ENCODE measurements around the gene ISG20.
A peak's percentile ranks its signal among the peaks of the same experiment; 100 is the strongest.
"Not testable (repeated sequence)": the region's sequence is repeated elsewhere in the genome, so short reads cannot be mapped to it uniquely, and the experiment has no call there.

ISG20 gene

DNA sequence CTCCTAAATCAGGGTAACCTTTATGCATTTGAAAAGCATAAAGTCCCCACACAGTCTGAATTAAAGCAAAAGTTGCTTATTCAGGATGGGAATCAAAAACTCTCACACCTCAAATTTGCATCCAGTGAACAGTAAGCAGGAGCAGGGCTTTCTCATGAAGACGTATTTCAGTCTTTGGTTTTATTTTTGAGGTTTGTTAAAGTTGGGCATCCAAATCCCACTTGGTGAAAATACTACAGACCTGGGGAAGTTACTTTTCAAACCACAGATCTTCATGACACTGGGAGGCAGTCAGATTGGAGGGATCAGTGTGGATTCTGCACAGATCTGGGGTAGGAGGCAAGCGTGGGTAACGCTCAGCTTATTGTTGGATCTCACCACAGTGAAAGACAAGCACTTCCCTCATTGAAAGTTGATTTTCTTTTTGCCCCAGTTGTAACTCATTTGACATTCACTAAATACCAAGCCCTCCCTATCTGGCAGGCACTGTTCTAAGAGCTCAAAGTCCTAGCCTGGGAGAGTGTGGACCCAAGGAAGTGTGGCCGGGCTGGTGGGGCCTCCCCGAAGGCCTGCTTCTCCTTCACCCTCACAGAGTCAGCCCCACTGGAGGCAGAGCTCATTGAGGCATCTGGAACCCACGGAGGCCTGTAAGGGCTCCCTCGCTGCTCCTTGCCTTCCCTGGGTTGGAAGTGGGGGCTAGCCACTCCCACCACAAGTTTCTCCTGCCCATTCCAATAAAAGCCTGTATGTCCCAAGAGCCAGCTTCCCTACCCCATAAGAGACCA lies 783 bp upstream of the ISG20 start:
- Histone ChIP-seq H3K9me3 (ENCODE audit: control insufficient read depth, insufficient read depth, low read length) (no peaks in the 10 kb centered on the region), H3K4me1 (ENCODE audit: control insufficient read depth, insufficient read depth, low read length) (peaks cover 28% of the 10 kb centered on the region), H3K27me3 (ENCODE audit: control insufficient read depth, insufficient read depth, low read length) (no peaks in the 10 kb centered on the region), H3K36me3 (ENCODE audit: control insufficient read depth, insufficient read depth, low read length) (peaks cover 19% of the 10 kb centered on the region), H3K4me3 (ENCODE audit: low read depth, low read length) (peak overlapping the region; percentile 37; the same call in 1 of the 2 replicates), H3K27ac (ENCODE audit: low read depth, low read length) (peak overlapping the region; percentile 93), H3K9ac (ENCODE audit: low read depth, low read length) (0 out of 2 replicates have a peak overlapping the region, but pooled peaks have one; percentile 4)

DNA sequence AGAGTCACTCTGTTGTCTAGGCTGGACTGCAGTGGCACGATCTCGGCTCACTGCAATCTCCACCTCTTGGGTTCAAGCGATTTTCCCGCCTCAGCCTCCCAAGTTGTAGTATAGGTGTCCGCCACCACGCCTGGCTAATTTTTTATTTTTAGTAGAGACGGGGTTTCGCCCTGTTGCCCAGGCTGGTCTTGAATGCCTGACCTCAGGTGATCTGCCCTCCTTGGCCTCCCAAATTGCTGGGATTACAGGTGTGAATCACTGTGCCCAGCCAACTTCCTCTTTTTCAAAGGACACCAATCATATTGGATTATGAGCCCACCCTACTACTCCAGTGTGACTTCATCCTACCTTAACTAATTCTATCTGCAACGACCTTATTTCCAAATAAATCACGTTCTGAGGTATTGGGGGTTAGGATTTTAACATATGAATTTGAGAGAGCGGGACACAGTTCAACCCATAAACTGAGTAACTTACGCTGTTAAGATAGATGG lies 3.2 kb downstream of the ISG20 start:
- H3K36me3 ChIP-seq (ENCODE audit: control insufficient read depth, insufficient read depth, low read length) = no peaks in the 10 kb centered on the region
- H3K27me3 ChIP-seq (ENCODE audit: control insufficient read depth, insufficient read depth, low read length) = no peaks in the 10 kb centered on the region
- H3K9me3 ChIP-seq (ENCODE audit: control insufficient read depth, insufficient read depth, low read length) = no peaks in the 10 kb centered on the region
- H3K4me3 ChIP-seq (ENCODE audit: low read depth, low read length) = no peak overlapping the region
- H3K27ac ChIP-seq (ENCODE audit: low read depth, low read length) = no peak overlapping the region
- no peak overlapping the region for H3K9ac ChIP-seq (ENCODE audit: low read depth, low read length)
- peaks cover 20% of the 10 kb centered on the region for H3K4me1 ChIP-seq (ENCODE audit: control insufficient read depth, insufficient read depth, low read length)

DNA sequence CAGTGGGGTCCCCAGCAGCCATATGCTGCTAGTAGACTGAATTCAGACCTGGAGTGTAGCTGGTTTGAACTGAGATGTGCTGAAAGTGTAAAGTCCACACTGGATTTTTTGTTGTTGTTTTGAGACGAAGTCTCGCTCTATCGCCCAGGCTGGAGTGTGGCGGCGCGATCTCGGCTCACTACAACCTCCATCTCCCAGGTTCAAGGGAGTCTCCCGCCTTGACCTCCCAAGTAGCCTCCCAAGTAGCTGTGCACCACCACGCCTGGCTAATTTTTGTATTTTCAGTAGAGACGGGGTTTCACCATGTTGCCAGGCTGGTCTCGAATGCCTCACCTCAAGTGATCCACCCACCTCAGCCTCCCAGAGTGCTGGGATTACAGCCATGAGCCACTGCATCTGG lies 3.7 kb downstream of the ISG20 start:
- not testable (repeated sequence) for H3K4me3 ChIP-seq (ENCODE audit: low read depth, low read length); H3K9ac ChIP-seq (ENCODE audit: low read depth, low read length); H3K27ac ChIP-seq (ENCODE audit: low read depth, low read length); H3K9me3 ChIP-seq (ENCODE audit: control insufficient read depth, insufficient read depth, low read length); H3K36me3 ChIP-seq (ENCODE audit: control insufficient read depth, insufficient read depth, low read length); H3K27me3 ChIP-seq (ENCODE audit: control insufficient read depth, insufficient read depth, low read length)
- peaks cover 15% of the 10 kb centered on the region for H3K4me1 ChIP-seq (ENCODE audit: control insufficient read depth, insufficient read depth, low read length)

DNA sequence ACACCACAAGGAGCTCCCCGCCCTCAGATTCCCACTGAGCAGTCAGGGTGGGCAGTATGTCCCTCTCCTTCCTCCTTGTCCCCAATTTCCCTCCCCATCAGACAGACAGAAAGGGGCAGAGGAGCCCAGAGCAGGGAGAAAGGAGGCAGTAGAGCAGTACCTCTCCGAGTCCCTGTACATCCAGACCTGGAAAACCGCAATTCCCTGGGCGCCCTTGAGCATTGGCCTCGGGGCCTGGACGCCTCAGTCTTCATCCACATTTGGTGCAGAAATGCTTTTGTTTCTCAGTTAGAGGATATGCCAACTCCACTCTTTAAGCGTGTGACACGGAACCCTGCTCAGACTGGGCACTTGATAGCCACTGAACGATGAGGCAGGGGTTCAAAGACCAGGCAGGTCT lies 5.9 kb downstream of the ISG20 start:
- Histone ChIP-seq H3K36me3 (ENCODE audit: control insufficient read depth, insufficient read depth, low read length) (no peaks in the 10 kb centered on the region), H3K4me1 (ENCODE audit: control insufficient read depth, insufficient read depth, low read length) (no peaks in the 10 kb centered on the region), H3K27ac (ENCODE audit: low read depth, low read length) (no peak overlapping the region), H3K4me3 (ENCODE audit: low read depth, low read length) (no peak overlapping the region), H3K27me3 (ENCODE audit: control insufficient read depth, insufficient read depth, low read length) (no peaks in the 10 kb centered on the region), H3K9me3 (ENCODE audit: control insufficient read depth, insufficient read depth, low read length) (no peaks in the 10 kb centered on the region), H3K9ac (ENCODE audit: low read depth, low read length) (no peak overlapping the region)

DNA sequence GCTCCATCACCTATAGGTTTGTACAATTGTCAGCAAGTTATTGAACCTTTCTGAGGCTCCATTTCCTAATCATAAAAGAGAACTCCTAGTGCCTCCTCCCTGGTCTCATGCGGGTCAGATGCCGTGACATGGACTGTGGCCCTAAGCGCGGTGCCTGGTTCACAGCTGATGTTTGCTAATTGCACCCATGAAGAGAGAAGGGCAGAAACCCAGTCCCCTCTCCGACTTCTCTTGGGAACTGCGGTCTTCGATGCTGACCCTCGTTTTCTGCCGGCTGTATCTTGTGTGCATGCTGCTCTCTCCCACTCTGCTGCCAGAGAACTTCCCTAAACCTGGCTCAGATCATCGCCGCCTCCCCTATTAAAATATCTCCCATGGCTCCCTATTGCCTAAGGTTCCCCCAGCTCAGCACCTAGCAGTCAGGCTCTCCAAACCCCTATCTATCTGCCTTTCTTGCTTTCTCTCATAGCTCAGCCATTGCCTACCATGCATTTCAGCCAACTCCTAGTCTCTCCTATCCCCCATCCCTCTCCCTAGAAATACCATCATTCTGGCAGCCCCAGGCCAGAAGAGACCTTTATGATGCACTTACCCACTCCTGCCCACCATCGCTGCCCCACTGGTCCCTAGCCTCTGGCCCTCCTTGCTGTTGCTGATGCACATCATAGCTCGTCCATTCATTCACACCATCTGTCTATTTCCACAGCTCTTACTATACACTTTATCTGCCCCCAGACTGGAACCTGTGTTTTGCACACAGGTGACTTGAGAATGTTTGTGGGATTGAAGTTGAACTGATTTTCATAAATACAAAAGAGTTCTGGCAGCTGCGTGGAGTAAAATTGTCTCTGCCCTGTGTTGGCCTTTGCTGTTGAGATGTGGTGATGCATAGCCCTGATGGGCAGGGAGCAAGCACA lies 6.6 kb downstream of the ISG20 start:
- no peaks in the 10 kb centered on the region for H3K4me1 ChIP-seq (ENCODE audit: control insufficient read depth, insufficient read depth, low read length)
- H3K27ac ChIP-seq (ENCODE audit: low read depth, low read length) = no peak overlapping the region
- no peak overlapping the region for H3K4me3 ChIP-seq (ENCODE audit: low read depth, low read length)
- no peaks in the 10 kb centered on the region for H3K9me3 ChIP-seq (ENCODE audit: control insufficient read depth, insufficient read depth, low read length)
- no peaks in the 10 kb centered on the region for H3K36me3 ChIP-seq (ENCODE audit: control insufficient read depth, insufficient read depth, low read length)
- H3K27me3 ChIP-seq (ENCODE audit: control insufficient read depth, insufficient read depth, low read length) = no peaks in the 10 kb centered on the region
- H3K9ac ChIP-seq (ENCODE audit: low read depth, low read length) = no peak overlapping the region

DNA sequence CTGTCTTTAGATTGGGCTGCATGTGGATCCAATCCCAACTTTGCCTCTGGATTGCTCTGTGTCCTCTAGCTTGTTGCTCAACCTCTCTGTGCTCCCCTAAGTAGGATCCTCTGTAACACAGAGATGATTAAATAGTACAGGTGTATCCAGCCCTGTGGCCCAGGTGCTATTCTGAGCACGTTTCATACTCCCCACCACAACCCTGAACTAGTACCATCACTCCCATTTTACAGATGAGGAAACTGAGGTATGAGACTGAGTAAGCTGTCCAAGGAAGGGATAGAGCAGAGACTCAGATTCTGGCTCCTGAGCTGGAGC lies 7.2 kb downstream of the ISG20 start:
- Histone ChIP-seq H3K36me3 (ENCODE audit: control insufficient read depth, insufficient read depth, low read length) (no peaks in the 10 kb centered on the region), H3K9me3 (ENCODE audit: control insufficient read depth, insufficient read depth, low read length) (no peaks in the 10 kb centered on the region), H3K4me3 (ENCODE audit: low read depth, low read length) (no peak overlapping the region), H3K9ac (ENCODE audit: low read depth, low read length) (no peak overlapping the region), H3K4me1 (ENCODE audit: control insufficient read depth, insufficient read depth, low read length) (no peaks in the 10 kb centered on the region; the same call in 1 of the 2 replicates), H3K27me3 (ENCODE audit: control insufficient read depth, insufficient read depth, low read length) (no peaks in the 10 kb centered on the region), H3K27ac (ENCODE audit: low read depth, low read length) (no peak overlapping the region)

DNA sequence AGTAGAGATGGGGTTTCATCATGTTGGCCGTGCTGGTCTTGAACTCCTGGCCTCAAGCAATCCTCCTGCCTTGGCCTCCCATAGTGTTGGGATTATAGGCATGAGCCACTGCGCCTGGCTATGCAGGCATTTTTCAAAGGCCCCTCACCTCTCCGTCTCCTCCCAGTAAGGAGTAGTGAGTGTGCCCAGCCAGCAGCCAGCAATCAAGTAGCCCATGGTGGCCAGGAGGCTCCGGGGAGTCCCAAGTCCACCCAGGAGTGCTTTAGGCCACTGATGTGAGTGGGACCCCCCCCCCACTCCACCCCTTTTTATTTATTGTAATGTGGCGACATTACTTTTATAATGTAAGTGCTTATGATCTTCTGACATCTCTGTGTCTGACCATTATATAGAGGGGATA lies 8.1 kb downstream of the ISG20 start:
- Histone ChIP-seq H3K9me3 (ENCODE audit: control insufficient read depth, insufficient read depth, low read length) (no peaks in the 10 kb centered on the region), H3K4me1 (ENCODE audit: control insufficient read depth, insufficient read depth, low read length) (peaks cover 5% of the 10 kb centered on the region; the same call in 1 of the 2 replicates), H3K36me3 (ENCODE audit: control insufficient read depth, insufficient read depth, low read length) (no peaks in the 10 kb centered on the region), H3K27me3 (ENCODE audit: control insufficient read depth, insufficient read depth, low read length) (no peaks in the 10 kb centered on the region), H3K9ac (ENCODE audit: low read depth, low read length) (no peak overlapping the region), H3K4me3 (ENCODE audit: low read depth, low read length) (no peak overlapping the region), H3K27ac (ENCODE audit: low read depth, low read length) (no peak overlapping the region)

DNA sequence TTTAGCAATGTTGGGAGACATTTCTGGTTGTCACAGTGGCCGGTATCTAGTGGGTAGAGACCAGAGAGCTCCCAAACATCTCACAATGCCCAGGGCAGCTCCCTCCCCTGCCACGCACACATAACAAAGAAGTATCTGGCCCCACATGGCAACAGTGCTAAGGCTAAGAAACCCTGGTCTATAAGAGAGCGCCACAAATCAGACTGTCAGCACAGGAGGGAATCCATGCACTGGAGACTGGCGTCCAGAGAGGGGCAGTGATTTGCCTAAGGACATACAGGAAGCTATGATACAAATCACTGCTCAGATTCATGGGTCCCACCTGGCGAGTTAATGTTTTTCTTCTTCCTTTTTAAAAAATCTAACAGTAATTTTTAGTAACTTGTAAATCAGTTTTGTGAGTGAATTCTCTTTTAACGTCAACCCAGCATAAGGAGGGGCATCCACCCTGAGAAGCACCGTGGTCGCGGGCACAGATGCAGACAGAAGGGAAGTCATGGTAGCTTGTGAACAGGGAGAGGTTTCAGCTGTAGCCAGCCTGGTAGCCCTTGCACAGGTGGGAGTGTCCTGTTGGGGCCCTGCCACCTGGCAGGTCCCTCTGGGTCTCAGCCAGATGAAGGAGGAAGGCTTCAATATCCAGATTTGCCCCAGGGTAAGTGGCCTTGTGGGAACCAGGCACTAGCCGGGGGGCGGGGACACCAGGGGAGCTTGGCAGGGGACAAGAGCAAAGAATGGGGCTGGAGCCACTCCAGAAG lies 8.7 kb downstream of the ISG20 start:
- Histone ChIP-seq H3K9me3 (ENCODE audit: control insufficient read depth, insufficient read depth, low read length) (no peaks in the 10 kb centered on the region), H3K27me3 (ENCODE audit: control insufficient read depth, insufficient read depth, low read length) (no peaks in the 10 kb centered on the region), H3K27ac (ENCODE audit: low read depth, low read length) (no peak overlapping the region), H3K9ac (ENCODE audit: low read depth, low read length) (no peak overlapping the region), H3K36me3 (ENCODE audit: control insufficient read depth, insufficient read depth, low read length) (no peaks in the 10 kb centered on the region), H3K4me1 (ENCODE audit: control insufficient read depth, insufficient read depth, low read length) (peaks cover 6% of the 10 kb centered on the region; the same call in 1 of the 2 replicates), H3K4me3 (ENCODE audit: low read depth, low read length) (no peak overlapping the region)

DNA sequence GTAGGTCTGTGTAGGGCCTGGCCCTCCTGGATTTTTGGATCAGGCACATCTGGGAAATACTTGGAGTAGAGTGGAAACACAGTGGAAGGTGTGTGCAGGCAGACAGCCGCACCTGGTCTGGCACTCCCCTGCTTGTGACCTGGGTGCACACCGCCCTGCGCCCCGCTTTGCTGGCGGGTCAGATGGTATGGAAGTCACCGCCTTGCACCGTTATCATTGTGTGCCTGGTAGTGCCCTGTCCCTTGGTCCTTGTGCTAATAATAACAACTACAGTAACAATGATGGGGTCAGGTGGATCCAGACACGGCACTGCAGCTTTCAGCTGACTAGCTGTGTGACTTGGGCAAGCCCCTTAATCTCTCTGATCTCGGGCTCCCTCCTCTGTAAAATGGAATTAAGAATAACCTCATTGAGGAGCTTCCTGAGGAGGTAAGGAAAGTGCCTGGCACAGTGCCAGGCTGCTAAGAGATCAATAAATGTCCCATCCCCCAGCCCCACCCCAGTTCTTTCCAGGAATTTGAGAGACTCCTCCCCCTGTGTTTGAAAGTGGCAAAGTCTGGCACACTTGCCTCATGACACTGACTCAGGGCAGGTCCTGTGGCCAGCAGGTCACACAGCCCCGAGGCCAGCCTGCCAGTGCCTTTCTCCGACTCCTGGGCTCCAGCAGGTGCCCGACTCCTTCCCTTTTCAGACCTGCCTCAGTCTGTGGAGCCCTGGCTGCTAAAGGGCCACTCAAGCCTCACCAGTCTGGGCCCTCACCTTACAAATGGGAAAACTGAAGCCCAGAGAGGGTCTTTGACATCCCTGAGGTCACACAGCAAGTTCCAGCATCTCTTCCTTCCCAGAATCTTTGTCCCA lies 9.8 kb downstream of the ISG20 start:
- Histone ChIP-seq H3K9ac (ENCODE audit: low read depth, low read length) (no peak overlapping the region), H3K9me3 (ENCODE audit: control insufficient read depth, insufficient read depth, low read length) (no peaks in the 10 kb centered on the region), H3K36me3 (ENCODE audit: control insufficient read depth, insufficient read depth, low read length) (no peaks in the 10 kb centered on the region), H3K4me3 (ENCODE audit: low read depth, low read length) (no peak overlapping the region), H3K4me1 (ENCODE audit: control insufficient read depth, insufficient read depth, low read length) (peaks cover 12% of the 10 kb centered on the region), H3K27me3 (ENCODE audit: control insufficient read depth, insufficient read depth, low read length) (no peaks in the 10 kb centered on the region), H3K27ac (ENCODE audit: low read depth, low read length) (peak overlapping the region; percentile 66)

DNA sequence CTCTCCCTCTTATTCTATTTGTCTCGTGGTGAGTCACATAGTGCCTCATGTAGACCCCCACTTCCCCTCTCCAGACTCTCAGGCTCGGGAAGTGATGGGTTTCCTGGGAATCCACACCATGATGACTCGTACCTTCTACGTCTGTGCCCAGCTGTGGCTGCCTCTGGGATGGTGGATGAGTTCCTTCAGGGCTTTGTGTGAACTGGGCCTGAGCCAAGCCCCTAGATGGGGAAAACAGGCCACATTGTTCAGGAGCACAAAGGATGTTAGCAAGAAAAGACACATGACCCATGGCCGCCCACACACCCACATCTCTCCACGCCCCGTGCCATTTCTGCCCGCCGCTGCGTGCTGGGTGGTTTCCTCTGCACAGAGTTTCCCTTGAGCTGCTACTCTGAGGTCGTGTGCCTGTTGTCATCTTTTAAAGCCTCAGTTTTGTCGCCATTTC lies 10.5 kb downstream of the ISG20 start:
- peaks cover 12% of the 10 kb centered on the region for H3K4me1 ChIP-seq (ENCODE audit: control insufficient read depth, insufficient read depth, low read length)
- no peak overlapping the region for H3K9ac ChIP-seq (ENCODE audit: low read depth, low read length)
- peak overlapping the region; percentile 66 for H3K27ac ChIP-seq (ENCODE audit: low read depth, low read length)

More for the DNA sequence above, 10.5 kb downstream of the ISG20 start:
- no peak overlapping the region for H3K4me3 ChIP-seq (ENCODE audit: low read depth, low read length)
- no peaks in the 10 kb centered on the region for H3K9me3 ChIP-seq (ENCODE audit: control insufficient read depth, insufficient read depth, low read length)
- no peaks in the 10 kb centered on the region for H3K27me3 ChIP-seq (ENCODE audit: control insufficient read depth, insufficient read depth, low read length)
- H3K36me3 ChIP-seq (ENCODE audit: control insufficient read depth, insufficient read depth, low read length) = no peaks in the 10 kb centered on the region

All from HUES48 (cell line).